Stimulated activated CD4-positive, alpha-beta T cell treated with anti-CD3 and anti-CD28 coated beads, Interleukin-15, amount 100 ng/mL, for 24 hours (primary cell): ENCODE measurements around the gene REC114.
"Not testable (repeated sequence)": the region's sequence is repeated elsewhere in the genome, so short reads cannot be mapped to it uniquely, and the experiment has no call there.

Source experiments
- DNase-seq: peaks from one replicate; pipeline ENCODE4 v3.0.0-alpha.2; 2020

Gene REC114

DNA sequence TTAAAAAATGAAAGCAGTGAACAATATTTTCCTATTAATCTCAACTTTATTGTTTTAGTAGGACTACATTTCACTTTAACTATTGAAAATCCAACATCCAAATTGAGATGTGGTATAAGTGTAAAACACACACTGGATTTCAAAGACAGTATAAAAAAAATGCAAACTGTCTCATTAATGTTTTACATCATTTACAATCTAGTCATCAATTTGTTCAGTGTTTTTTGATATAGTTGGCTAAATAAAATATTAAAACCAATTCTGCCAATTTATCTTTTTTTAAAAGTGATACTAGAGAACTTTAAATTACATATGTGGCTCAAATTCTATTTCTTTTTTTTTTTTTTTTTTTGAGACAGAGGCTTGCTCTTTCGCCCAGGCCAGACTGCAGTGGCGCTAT is 95.2 kb downstream of the REC114 start:
- no peak for DNase-seq

DNA sequence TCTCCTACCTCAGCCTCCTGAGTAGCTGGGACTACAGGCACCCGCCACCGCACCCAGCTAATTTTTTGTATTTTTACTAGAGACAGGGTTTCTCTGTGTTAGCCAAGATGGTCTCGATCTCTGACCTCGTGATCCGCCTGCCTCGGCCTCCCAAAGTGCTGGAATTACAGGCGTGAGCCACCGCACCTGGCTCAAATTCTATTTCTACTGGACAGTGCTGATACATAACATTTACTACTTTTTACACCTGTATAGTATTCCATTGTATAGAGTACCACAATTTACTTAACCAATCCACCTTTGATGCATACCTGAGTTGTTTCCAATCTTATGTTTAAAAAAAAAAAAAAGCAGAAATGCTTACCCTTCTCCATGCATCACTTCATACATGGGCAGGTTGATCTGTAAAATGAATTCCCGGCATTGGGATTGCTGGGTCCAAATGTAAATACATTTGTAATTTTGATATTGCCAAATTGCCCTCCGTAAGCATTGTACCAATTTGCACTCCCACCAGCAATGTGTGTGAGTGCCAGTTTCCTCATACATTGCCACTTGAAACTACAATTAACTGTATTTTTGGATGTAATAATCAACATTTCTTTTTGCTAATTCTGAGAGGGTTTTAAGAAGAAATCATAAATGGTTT is 95.7 kb downstream of the REC114 start:
- DNase-seq, result no peak

DNA sequence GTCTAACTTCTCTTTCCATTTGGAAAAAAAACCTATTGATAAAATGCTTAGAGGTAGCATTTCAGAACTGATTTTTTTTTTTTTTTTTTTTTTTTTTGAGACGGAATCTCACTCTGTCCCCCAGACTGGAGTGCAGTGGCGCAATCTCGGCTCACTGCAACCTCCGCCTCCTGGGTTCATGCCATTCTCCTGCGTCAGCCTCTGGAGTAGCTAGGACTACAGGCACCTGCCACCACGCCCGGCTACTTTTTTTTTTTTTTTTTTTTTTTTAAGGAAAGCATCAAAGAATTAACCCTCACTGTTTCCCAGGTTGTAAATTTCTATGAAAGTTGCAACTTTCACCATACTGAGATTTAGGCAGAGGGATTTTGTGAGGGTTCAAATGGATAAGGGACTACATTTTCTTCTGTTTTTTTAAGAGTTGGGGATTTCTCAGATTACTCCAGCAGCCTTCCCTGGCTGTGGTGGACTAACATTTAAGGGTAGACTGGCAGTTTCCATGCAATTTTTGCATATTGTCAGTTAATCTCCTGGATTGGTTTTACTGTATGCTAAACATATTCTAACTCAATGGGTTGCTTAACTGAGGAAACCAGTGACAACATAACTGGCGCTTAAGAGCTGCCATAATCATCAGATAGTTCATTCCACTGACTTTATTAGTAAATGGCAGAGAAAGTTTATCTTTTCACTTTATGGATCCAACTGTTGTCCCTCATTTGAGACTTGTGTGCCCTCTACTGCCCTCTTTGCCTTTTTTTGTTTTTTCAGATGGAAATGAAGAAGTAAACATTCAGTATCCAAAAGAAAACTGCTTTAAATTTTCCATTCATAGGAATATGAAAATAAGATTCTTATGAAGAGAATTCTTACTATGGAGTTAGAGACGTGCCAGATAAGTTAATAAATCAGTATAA is 96.5 kb downstream of the REC114 start:
- no peak for DNase-seq

GRCh38 chr15:73540161-73540560 is 97.2 kb downstream of the REC114 start:
- no peak for DNase-seq

GRCh38 chr15:73541479-73541878 is 98.5 kb downstream of the REC114 start:
- DNase-seq, result no peak

DNA sequence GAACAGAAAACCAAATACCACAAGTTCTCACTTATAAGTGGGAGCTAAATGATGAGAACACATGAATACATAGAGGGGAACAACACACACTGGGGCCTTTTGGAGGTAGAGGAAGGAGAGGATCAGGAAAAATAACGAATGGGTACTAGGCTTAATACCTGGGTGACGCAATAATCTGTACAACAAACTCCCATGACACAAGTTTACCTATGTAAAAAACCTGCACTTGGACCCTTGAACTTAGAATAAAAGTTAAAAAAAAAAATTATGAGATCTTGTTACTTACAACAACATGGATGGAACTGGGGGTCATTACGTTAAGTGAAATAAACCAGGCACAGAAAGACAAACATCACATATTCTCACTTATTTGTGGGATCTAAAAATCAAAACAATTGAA is 106.0 kb downstream of the REC114 start:
- DNase-seq, result not testable (repeated sequence)

GRCh38 chr15:73550190-73550589 is 107.2 kb downstream of the REC114 start:
- no peak for DNase-seq

DNA sequence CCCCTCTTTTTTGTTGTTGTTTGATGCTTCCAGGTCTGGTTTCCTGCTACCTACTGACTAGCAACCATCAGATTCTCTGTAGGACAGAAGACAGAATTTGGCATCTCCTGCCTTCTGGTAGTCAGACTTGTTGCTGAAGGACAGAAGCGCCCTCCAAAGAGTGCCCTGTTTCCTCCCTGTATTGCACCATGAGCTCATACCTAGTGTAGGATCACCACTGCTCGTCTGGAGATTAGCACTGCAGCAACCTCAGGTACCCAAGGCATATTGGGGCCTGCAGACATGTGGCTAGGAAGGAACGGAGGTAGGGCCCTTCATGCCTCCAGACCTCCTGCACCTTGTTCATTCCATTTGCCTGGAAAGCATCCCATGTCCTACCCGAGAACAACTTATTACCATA is 112.1 kb downstream of the REC114 start:
- DNase-seq, result no peak

DNA sequence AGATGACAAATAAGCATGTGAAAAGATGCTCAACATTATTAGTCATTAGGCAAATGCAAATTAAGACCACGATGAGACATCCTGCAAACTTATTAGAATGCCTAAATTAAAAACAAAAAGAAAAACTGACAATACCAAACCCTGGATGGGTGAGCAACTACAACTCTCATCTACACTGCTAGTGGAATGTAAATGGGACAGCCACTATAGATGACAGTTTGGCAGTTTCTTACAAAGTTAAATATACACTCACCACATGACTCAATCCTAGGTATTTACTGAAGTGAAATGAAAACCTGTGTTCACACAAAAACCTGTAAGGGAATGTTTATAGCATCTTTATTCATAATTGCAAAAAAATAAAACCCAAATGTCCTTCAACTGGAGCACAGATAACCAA is 115.6 kb downstream of the REC114 start:
- DNase-seq, result no peak

DNA sequence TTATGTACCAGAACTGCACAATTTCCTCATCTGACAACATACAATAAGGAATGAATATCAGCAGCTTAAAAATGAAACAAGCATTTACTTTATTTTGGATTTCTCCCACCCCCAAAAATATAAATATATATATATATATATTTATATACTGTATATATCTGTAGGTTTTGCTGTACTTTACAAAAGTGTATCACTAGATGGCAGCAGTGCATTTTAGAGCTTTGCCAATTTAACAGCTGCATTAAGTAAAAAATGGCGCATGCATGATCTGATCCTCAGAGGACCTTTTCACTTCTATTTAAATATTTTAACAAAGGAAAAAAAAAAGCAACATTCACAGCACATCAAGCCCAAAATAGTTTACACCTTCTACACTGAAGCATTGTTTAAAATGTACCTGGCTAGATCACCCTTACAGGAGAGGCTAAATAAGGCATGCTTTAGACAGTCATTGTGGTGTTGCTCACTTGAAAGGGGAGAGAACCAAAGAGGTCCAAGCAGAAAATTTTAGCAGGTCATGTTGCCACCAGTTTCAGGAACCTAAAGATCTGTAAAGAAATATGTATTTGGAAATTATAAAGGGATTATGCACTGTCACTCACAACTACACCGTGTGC is 117.6 kb downstream of the REC114 start:
- DNase-seq, result no peak

GRCh38 chr15:73564255-73564654 is 121.3 kb downstream of the REC114 start:
- no peak for DNase-seq

- DNase-seq, result no peak
Observed at GRCh38 chr15:73567020-73567419, 124.1 kb downstream of the REC114 start.

DNA sequence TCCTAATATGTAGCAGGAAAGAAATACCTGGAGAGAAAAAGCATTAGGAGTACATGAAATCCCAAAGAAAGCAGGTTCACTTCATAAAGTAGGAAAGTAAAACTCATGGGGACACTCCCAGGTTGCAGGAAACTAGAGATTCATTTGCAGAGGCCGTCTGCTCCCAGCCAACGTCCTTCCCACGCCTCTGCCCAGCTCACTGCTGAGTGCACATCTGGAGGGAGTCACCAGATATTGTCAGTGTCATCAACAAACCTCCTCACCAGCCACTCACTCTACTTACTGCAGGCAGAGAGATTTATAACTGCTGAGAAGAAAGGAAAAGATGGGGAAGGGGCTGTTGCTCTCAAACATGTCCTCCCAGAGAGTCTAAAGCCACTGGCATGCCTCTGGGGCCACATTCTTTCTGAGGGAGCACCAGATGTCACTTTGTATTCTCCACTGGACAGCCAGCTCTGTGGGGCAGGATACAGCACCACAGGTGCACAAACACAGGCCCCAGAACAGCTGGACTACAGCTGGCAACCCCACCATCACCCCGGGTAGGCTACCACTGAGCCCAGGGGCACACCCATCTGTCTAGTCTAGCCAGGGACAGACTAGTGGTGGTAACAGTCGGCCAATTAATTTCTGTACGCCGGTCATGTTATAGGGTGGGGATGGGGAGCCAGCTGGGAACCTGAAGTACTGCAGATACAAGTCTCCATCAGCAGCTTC is 125.8 kb downstream of the REC114 start:
- DNase-seq, result no peak

DNA sequence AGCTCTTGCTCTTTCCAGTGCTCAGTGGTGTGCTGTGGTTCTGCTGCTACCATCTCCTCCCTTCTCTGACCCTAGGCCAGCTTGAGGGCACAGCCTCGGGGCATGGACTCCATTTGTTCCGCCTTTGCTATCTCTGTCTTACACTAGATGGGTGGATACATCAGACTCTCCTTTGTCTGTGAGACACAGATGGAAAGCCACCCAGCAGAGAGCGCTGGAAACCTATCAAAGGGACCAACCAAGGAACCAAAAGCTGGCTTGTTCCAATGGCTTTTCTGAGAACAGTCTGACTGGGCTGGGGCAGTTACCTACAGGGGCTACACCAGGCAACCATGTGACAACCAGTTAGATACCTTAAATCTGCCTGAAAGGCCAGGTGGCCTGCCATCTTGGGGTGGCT is 126.4 kb downstream of the REC114 start:
- no peak for DNase-seq

- no peak for DNase-seq
Observed at GRCh38 chr15:73570355-73571032, 127.5 kb downstream of the REC114 start.

DNA sequence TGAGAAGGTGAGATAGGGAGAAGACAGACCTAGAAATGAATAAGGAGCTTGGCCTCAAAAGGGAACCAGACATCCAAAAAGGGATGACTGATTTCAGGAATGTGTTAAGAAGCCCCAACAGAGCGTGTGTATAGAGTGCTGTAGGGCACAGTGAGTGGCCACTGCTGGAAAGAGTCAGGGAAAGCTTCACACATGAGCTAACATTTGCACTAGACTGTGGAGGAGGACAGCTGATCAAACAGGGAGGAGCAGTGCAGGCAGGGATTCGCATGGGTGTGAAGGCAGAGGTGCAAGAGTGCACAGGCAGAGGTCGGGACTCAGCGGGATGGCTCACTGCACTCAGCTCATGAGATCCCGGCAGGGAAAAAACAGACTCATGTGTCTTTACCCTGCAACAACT is 128.4 kb downstream of the REC114 start:
- DNase-seq, result no peak

- no peak for DNase-seq
Observed at GRCh38 chr15:73572296-73572695, 129.3 kb downstream of the REC114 start.

DNA sequence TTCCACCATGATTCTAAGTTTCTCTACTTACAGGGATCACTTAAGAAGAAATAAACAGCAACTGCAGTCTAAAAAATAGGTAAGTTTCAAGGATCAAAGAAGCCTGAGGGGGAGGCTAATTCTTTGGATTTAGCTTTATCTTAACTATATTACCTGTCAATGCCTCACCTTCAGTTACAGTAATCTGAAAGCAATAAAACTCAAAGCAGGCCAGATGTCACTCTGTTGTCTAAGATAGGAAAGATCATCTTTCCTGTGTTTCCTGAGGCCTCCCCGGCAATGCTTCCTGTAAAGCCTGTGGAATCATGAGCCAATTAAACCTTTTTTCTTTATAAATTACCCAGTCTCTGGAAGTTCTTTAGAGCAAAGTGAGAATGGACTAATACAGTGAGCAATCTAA is 130.1 kb downstream of the REC114 start:
- no peak for DNase-seq

- DNase-seq, result no peak
Observed at GRCh38 chr15:73573572-73573971, 130.6 kb downstream of the REC114 start.

- DNase-seq, result no peak
Observed at GRCh38 chr15:73575636-73576247, 132.8 kb downstream of the REC114 start.

- DNase-seq, result not testable (repeated sequence)
Observed at GRCh38 chr15:73577593-73577992, 134.6 kb downstream of the REC114 start.

DNA sequence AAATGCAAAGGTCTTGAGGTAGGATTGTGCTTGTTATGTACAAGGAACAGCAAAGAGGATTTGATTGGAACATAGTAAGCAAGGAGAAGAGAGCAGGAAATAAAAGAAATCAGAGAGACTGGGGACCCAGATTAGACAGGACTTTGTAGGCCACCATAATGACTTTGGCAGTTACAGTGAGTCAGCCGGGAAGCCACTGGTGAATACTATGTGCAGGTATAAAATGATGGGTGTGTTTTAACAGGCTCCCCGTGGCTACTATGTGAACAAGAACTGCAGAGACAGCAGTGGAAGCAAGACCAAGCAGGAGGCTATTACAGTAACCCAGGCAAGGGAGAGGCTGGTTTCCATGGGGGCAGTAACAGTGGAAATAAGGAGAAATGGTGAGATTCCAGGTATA is 135.1 kb downstream of the REC114 start:
- no peak for DNase-seq
